NT2/D1 (cell line): Measurements from ENCODE around the gene ZBTB7A.

ENCODE experiments used
- YY1 ChIP-seq: IDR thresholded peaks from 2 replicates; pipeline ENCODE4 v1.6.1; 2011; ENCODE audit not compliant: insufficient read length, insufficient read depth
- ZNF274 ChIP-seq: IDR thresholded peaks from 2 replicates; pipeline ENCODE4 v1.6.1; 2011; ENCODE audit warnings: mild to moderate bottlenecking, low read depth, low read length

GRCh38 chr19:4075373-4075772 is 8.7 kb upstream of the ZBTB7A start:
- TF ChIP-seq ZNF274 (no peak), YY1 (no peak)
